GM19035 (cell line): ENCODE results near the gene MR1.

Source experiments
- ATAC-seq: cut with Tn5 transposase; IDR thresholded peaks from one replicate; pipeline ENCODE4 v1.9.1; 2021; ENCODE audit not compliant: unreplicated experiment

The MR1 gene

DNA sequence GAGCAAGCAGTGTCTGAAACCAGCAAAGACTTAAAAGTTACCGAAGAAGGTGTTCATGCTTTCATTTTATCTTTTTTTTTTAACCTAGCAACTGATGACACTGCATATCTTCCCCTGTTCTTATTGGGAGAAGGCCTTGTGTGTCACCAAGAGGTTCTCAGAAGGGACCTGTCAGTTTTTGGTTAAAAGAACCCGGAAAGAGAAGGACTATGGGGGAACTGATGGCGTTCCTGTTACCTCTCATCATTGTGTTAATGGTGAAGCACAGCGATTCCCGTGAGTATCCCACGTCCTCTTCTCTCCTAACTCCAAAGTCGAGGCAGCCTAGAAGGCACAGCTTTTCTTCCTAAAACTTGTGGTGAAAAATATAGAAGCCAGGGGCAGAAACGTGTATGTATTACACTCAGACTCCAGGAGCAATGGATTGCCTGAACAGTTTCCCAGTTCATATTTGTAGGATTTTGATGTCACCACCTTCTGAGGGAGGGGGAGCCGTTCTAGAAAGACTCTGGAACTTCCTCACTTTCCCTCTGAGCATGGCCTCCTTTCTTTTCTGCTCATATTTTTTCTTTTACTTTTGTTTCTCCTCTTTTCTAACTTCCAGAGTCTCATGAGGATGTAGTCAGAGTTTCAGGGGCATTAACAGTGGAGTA is at the start of gene MR1:
Gene MR1, plus strand, starts transcription at position 185 of the 653 bp plus-strand sequence. Its CDS starts 25 bp downstream, at position 210.
- peak; percentile 95 for ATAC-seq

- ATAC-seq, result no peak
Observed at GRCh38 chr1:180988253-180988752, 45.5 kb upstream of the MR1 start.

- no peak for ATAC-seq
Observed at GRCh38 chr1:180994262-180994661, 39.5 kb upstream of the MR1 start.

DNA sequence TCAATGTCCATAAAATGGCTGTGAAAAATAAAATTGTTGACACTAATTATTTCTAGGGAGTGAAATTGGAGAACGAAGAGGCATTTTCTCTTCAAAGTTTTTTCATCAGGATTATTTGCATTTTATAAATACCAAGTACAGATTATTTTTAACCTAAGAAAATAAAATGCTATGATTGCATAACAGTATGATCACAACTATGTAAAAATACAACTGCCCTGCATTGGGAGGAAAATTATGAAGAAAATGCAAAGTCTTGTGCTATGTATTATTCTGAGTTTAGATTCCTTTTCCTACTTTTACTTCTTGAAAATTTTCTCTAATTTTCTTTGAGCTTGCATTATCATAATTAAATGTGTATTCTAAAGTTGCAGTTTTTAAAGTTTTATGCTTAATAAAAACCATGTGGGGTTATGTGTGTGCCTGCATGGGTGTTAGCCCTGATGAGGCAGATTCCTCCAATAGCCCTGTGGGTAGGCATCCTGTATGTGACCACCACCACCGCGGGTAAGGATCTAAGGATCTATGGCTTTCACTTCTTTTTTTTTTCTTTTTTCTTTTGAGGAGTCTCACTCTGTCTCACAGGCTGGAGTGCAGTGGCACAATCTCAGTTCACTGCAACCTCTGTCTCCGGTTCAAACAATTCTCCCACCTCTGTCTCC is 35.8 kb upstream of the MR1 start:
- ATAC-seq, result no peak

GRCh38 chr1:181001091-181001780 is 32.5 kb upstream of the MR1 start:
- ATAC-seq, result no peak

DNA sequence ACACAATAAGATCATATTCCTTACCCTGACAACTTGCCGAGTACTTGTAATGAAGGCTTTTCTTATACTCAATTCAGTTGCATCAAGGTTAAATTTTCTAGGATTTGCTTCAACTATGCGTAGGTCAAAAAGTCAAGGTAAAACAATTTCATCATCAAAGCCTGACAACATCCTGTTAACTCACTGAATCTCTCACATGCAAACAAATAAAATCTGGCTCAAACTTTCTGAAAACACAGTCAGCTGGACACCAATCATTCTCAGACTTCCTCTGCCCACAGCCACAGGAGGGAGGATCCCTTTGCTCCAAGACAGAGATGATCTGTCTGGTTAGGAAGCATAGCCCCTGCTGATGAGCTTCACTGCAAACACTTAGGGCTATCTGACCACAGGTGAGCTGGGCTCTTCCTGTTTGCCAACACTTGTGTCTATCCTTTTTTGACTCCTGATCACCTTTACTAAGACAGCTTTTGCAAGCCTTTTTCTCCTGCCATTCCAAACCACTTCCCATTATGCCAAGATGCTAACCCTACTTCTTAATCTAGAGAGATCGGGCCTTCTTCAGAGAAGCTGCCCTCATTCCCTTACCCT is 31.1 kb upstream of the MR1 start:
- ATAC-seq, result no peak

DNA sequence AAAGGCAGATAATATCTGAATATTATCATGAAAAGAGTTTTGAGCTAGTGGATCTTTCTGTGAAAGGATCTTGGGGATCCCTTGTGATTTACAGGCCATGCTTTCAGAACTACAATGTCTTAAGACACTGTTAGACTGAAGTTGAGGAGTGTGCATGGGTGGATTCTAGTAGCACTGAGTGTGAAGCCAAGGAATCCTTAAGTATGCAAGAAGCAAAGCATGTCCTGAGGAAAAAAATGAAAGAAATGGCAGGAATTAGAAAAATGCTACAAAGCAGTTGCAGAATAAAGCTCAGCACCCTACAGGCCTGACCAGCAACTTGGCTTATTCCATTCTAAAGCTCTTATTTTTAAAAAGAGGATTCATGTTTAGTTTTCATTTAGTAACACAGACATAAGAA is 23.0 kb upstream of the MR1 start:
- ATAC-seq, result no peak

GRCh38 chr1:181011301-181012202 is 22.2 kb upstream of the MR1 start:
- ATAC-seq, result no peak

- ATAC-seq, result no peak
Observed at GRCh38 chr1:181012203-181012745, 21.5 kb upstream of the MR1 start.

GRCh38 chr1:181013144-181013543 is 20.6 kb upstream of the MR1 start:
- ATAC-seq, result no peak

- peak; percentile 49 for ATAC-seq
Observed at GRCh38 chr1:181014477-181015250, 19.1 kb upstream of the MR1 start.

DNA sequence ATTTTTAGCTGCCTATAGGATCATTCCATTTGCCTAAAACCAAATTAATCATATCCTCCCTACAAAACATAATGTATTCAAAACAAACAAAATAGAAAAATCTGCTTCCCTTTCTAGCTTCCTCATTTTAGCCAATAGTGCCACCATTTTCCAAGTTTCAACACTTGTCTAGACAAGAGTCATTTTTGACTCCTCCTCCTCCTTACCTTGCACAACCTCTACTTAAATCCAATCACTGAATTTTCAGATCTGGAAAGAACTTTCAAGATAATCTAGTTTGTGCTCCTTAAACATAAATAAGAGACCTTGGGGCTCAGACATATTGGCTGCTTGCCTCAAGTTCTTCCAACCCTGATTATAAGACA is 18.6 kb upstream of the MR1 start:
- ATAC-seq, result no peak

- no peak for ATAC-seq
Observed at GRCh38 chr1:181016563-181016962, 17.2 kb upstream of the MR1 start.

- no peak for ATAC-seq
Observed at GRCh38 chr1:181018901-181019681, 14.7 kb upstream of the MR1 start.

DNA sequence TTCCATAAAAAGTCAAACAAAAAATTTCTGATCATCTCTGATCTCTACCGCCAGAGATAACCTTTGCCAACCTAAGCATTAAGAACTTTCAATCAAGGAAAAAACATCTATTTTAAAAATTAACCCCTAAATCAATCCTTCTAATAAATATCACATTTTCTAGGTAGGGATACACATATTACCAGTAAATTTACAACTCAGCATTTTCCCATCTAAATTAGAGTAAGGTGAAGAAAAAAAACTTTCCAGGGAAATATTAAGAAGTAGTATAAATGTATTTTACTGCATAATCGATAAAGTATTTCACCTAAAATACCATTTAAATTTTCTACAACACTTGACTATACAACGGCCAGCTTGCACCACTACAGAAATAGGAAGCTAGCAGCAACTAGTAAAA is 12.6 kb upstream of the MR1 start:
- ATAC-seq, result no peak

DNA sequence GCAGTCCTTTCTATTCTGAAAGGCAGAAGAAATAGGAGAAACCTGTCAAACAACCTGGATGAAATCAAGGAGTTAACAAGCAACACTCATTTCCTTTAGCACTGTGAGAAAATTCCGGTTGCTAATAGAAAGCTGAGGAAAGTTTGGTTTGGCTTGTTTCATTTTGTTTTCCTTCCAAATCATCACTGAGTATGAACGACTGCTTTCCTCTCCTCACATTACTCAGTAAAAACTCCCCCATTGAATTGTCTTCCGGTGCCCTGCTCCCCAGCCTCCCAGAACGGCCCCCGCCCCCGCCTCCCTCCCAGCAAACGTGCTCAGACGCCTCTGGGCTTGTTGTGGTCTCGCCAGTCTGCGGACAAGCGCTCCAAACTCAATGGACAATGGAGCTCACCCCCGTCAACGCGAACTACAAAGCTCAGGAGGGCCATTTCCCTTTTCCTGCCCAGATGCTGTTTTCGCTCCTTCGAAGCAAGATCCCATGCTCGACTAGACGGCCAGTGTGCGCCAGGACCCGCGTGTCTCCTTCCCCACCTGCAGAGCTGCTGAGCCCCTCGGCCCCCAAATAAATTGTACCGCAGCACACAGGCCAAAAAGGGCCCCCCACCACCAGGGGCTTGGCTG is 11.9 kb upstream of the MR1 start:
- ATAC-seq, result peak; percentile 19

- no peak for ATAC-seq
Observed at GRCh38 chr1:181023265-181024057, 10.3 kb upstream of the MR1 start.

- ATAC-seq, result no peak
Observed at GRCh38 chr1:181028196-181028595, 5.6 kb upstream of the MR1 start.
